ENCODE results near the gene GFM1.

DNA sequence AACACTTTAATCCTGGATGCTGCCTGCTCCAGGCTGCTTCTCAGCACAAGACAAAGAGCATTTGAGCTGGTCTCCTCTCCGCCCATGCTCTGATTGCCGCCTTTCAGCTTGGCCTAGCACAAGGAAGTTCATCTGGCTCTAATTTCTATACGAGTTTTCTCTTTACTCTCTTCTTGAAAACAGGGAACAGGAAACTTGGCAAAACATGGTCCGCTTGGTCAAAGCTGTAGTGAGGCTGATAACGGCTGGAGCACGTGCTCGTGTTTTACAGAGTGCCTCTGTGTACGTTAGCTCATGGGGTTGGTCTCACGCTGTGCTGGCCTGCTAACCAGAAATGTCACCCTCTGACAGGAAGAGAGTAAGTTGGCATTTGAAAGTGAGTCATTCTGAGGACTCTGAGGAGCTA lies 68.8 kb downstream of the GFM1 start:
- TF ChIP-seq POLR2A (IDR thresholded peaks at IDR 0.05) (no peak), POLR2AphosphoS5 (IDR thresholded peaks at IDR 0.05) (peak in 1 of 2 donors; percentile 48)
- TF ChIP-seq, protein P1, sequence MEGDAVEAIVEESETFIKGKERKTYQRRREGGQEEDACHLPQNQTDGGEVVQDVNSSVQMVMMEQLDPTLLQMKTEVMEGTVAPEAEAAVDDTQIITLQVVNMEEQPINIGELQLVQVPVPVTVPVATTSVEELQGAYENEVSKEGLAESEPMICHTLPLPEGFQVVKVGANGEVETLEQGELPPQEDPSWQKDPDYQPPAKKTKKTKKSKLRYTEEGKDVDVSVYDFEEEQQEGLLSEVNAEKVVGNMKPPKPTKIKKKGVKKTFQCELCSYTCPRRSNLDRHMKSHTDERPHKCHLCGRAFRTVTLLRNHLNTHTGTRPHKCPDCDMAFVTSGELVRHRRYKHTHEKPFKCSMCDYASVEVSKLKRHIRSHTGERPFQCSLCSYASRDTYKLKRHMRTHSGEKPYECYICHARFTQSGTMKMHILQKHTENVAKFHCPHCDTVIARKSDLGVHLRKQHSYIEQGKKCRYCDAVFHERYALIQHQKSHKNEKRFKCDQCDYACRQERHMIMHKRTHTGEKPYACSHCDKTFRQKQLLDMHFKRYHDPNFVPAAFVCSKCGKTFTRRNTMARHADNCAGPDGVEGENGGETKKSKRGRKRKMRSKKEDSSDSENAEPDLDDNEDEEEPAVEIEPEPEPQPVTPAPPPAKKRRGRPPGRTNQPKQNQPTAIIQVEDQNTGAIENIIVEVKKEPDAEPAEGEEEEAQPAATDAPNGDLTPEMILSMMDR (IDR thresholded peaks at IDR 0.05), result no peak
